Endothelial cell of umbilical vein (primary cell): Measurements from ENCODE around the gene CEP19. TPM values are rescaled to one million over a fixed set of nuclear protein-coding genes. Genes with fewer than 3 reads are reported as not detected.

Source experiments
- BruUV-seq: library from RNA; stranded (reverse); fragments of 400-500 nt; replicated peaks from 2 replicates; lab custom pipeline; 2021; lab: Mats Ljungman, UMichigan
- CTCF ChIA-PET: fragments of 300-600, 350-600 bp; sonication (Branson Sonifier 250); formaldehyde crosslinking; loops from one replicate; lab custom pipeline; 2021; ENCODE audit warnings: antibody characterized with exemption, inconsistent platforms; lab: Charles Lee
- POLR2A ChIA-PET: fragments of 300-600, 350-600 bp; sonication (Branson Sonifier 250); formaldehyde crosslinking; loops from one replicate; lab custom pipeline; 2021; ENCODE audit warnings: antibody characterized with exemption, inconsistent platforms; lab: Charles Lee
- DNase-seq: peaks from one replicate; pipeline ENCODE4 v3.0.0-alpha.2; 2011; ENCODE audit warnings: low read depth, low spot score
- FAIRE-seq: peaks from 2 replicates; lab custom pipeline; 2011; peaks lifted over from hg19 to GRCh38; lab: Jason Lieb, UNC
- H2AFZ ChIP-seq: 2 replicates; pipeline ENCODE4 v1.6.0; 2012; ENCODE audit warnings: low read depth, low read length, control low read depth, inconsistent platforms
- H3K27ac ChIP-seq: 2 replicates; pipeline ENCODE4 v1.5.1; 2011; ENCODE audit warnings: low read depth, mild to moderate bottlenecking, control low read depth, low read length, moderate library complexity; ENCODE audit not compliant: insufficient read depth
- H3K27me3 ChIP-seq, 2 experiments: 2 replicates each; pipeline versions ENCODE4 v1.6.0 to v1.6.1; 2011; ENCODE audit warnings: low read length in 2 of 2, mixed read lengths in 1 of 2; ENCODE audit not compliant: control insufficient read depth in 2 of 2, insufficient read depth in 2 of 2
- H3K36me3 ChIP-seq, 2 experiments: 2 replicates in 1 of 2; 3 replicates in 1 of 2; pipeline ENCODE4 v1.5.1; 2011; ENCODE audit warnings: low read length in 2 of 2, mild to moderate bottlenecking in 1 of 2, moderate library complexity in 1 of 2; ENCODE audit not compliant: control insufficient read depth in 2 of 2, insufficient read depth in 2 of 2; ENCODE audit errors: extremely low read depth in 1 of 2
- H3K4me1 ChIP-seq: 3 replicates; pipeline ENCODE4 v1.5.1; 2011; ENCODE audit warnings: mild to moderate bottlenecking, low read length; ENCODE audit not compliant: control insufficient read depth, insufficient read depth; ENCODE audit errors: extremely low read depth
- H3K4me2 ChIP-seq: 2 replicates; pipeline ENCODE4 v1.6.1; 2011; ENCODE audit warnings: low read length, control low read depth, mixed read lengths; ENCODE audit not compliant: insufficient read depth
- H3K4me3 ChIP-seq, 3 experiments: fragments of 200-600 bp in 1 of 3; sonication (generic), shearing (Covaris generic) in 1 of 3; replicated peaks in 1 of 3; 2 replicates each; pipeline ENCODE4 v1.5.1; 2011 to 2016; ENCODE audit warnings: control low read depth in 3 of 3, low read length in 3 of 3, mild to moderate bottlenecking in 2 of 3, inconsistent platforms in 1 of 3, low read depth in 1 of 3, moderate library complexity in 1 of 3; ENCODE audit not compliant: insufficient read depth in 1 of 3
- H3K79me2 ChIP-seq: 2 replicates; pipeline ENCODE4 v1.6.0; 2012; ENCODE audit warnings: low read length, inconsistent platforms; ENCODE audit not compliant: control insufficient read depth, insufficient read depth
- H3K9ac ChIP-seq: replicated peaks from 2 replicates; pipeline ENCODE3; 2011; ENCODE audit warnings: low read length, control low read depth; ENCODE audit not compliant: insufficient read depth; ENCODE audit errors: extremely low read depth
- H3K9me1 ChIP-seq: replicated peaks from 3 replicates; pipeline ENCODE4 v1.6.0; 2011; ENCODE audit warnings: mild to moderate bottlenecking, low read length; ENCODE audit not compliant: control insufficient read depth, insufficient read depth; ENCODE audit errors: extremely low read depth
- H3K9me3 ChIP-seq: replicated peaks from 2 replicates; pipeline ENCODE4 v1.5.1; 2012; ENCODE audit warnings: low read length, inconsistent platforms; ENCODE audit not compliant: control insufficient read depth, insufficient read depth
- H4K20me1 ChIP-seq: replicated peaks from 2 replicates; pipeline ENCODE3; 2011; ENCODE audit warnings: mild to moderate bottlenecking, low read length; ENCODE audit not compliant: control insufficient read depth, insufficient read depth; ENCODE audit errors: extremely low read depth
- CTCF ChIP-seq, 2 donors: IDR thresholded peaks; 1 replicate in 1 of 2; 2 replicates in 1 of 2; pipeline ENCODE4 v1.5.1; 2011; ENCODE audit warnings: low read length in 2 of 2, mild to moderate bottlenecking in 2 of 2, moderate library complexity in 2 of 2, control low read depth in 1 of 2, inconsistent platforms in 1 of 2, low read depth in 1 of 2; ENCODE audit not compliant: insufficient read depth in 1 of 2; ENCODE audit errors: extremely low read depth in 1 of 2
- EZH2 ChIP-seq: IDR thresholded peaks from 2 replicates; pipeline ENCODE4 v1.6.1; 2012; ENCODE audit warnings: borderline replicate concordance, low read depth, mild to moderate bottlenecking, moderate library complexity, low read length, inconsistent platforms; ENCODE audit not compliant: severe bottlenecking
- FOS ChIP-seq: IDR thresholded peaks from 2 replicates; pipeline ENCODE4 v1.6.1; 2011; ENCODE audit warnings: mild to moderate bottlenecking, low read length, moderate library complexity, borderline replicate concordance; ENCODE audit not compliant: insufficient read depth
- GATA2 ChIP-seq: IDR thresholded peaks from 2 replicates; pipeline ENCODE4 v1.7.0; 2011; ENCODE audit warnings: low read depth, mild to moderate bottlenecking, moderate library complexity, mixed read lengths, low read length; ENCODE audit not compliant: insufficient read length, insufficient read depth
- JUN ChIP-seq: IDR thresholded peaks from 2 replicates; pipeline ENCODE4 v1.6.1; 2011; ENCODE audit warnings: borderline replicate concordance, low read depth; ENCODE audit not compliant: insufficient read length, insufficient read depth
- MAX ChIP-seq: IDR thresholded peaks from 2 replicates; pipeline ENCODE4 v1.6.1; 2011; ENCODE audit not compliant: insufficient read depth, insufficient read length
- MYC ChIP-seq: IDR thresholded peaks from one replicate; pipeline ENCODE4 v1.6.1; 2011; ENCODE audit warnings: mild to moderate bottlenecking, low read depth, low read length
- POLR2A ChIP-seq: IDR thresholded peaks from 2 replicates; pipeline ENCODE4 v1.6.1; 2012; ENCODE audit warnings: low read depth, mild to moderate bottlenecking, control low read depth, low read length
- POLR2AphosphoS5 ChIP-seq: IDR thresholded peaks from 2 replicates; pipeline ENCODE4 v1.6.1; 2012; ENCODE audit warnings: low read depth, mild to moderate bottlenecking, control low read depth, low read length, moderate library complexity; ENCODE audit not compliant: insufficient read depth
- dilution Hi-C: fragments of 300-500 bp; cut with MboI; formaldehyde crosslinking; loops from one replicate; pipeline ENCODE4 v1.15.0; 2019; ENCODE audit warnings: low sequenced_read_pairs; ENCODE audit not compliant: extremely low pct_ligation_motif_present
- intact Hi-C: fragments of 100-400 bp; cut with micrococcal nuclease; formaldehyde crosslinking; loops from one replicate; pipeline ENCODE4 v1.10.0; 2022
- polyA plus RNA-seq, 4 experiments: library from polyadenylated mRNA; depleted of rRNA in 3 of 4; stranded (reverse) in 3 of 4; unstranded in 1 of 4; fragments of >200 nt; gene quantifications; 2 replicates each; pipeline versions ENCODE4 v1.2.1 to v1.2.3, GENCODE V29; 2011 to 2012; ENCODE audit warnings: missing spikeins in 1 of 4
- total RNA-seq: library from RNA; stranded (reverse); gene quantifications from 2 replicates; pipeline ENCODE4 v1.2.3, GENCODE V29; 2021

CEP19 gene
- total and polyA plus RNA-seq, 2 donors (not counting 3 experiments of a cell fraction or from before 2014, with no cell fraction given), result 0.87 to 1.6 TPM

GRCh38 chr3:196739671-196740480 is 27.8 kb upstream of the CEP19 start, which contains the start of gene PAK2:
Gene PAK2, plus strand, starts transcription at chr3:196739857. Its CDS starts 42,790 bp downstream, at chr3:196782647.
- FAIRE-seq (peak; percentile 81), DNase-seq (peak; percentile 85)
- no TSS peak for BruUV-seq
- peak within 1 kb of the TSS; percentile 49 for H2AFZ ChIP-seq
- H4K20me1 ChIP-seq, result no peaks in the 10 kb centered on the region
- intact Hi-C loops (loop anchor here (1.0 to 5.0 kb wide), 4 partner anchors 27 to 1298 kb away; partner anchors contain the start of genes ACAP2, CEP19 and PIGX), dilution Hi-C loops (no loop called here)
- CTCF ChIA-PET, result interaction anchor here (0.6 to 2.0 kb wide), 13 partner anchors 12 to 1079 kb away, joined by 3 to 6 read pairs (median 4); partner anchors contain the start of genes CEP19, NCBP2 and PIGX
- H3K27me3 ChIP-seq, result no peaks in the 10 kb centered on the region
- H3K9me1 ChIP-seq, result no peaks in the 10 kb centered on the region
- H3K36me3 ChIP-seq, result no peaks in the 10 kb centered on the region
- POLR2A ChIA-PET, result interaction anchor here (0.6 to 1.2 kb wide), 5 partner anchors 28 to 146 kb away, joined by 3 to 10 read pairs (median 5); partner anchors contain the start of genes CEP19, PIGX and SENP5
- no peaks in the 10 kb centered on the region for H3K9me3 ChIP-seq
- TF ChIP-seq POLR2A (peak; percentile 78), EZH2 (no peak), MYC (peak; percentile 34), POLR2AphosphoS5 (peak; percentile 75)
- peak within 1 kb of the TSS; percentile 89 for H3K9ac ChIP-seq
- H3K27ac ChIP-seq, result peak within 1 kb of the TSS; percentile 61
- H3K4me1 ChIP-seq, result peaks cover 5% of the 10 kb centered on the region
- peaks cover 47% of the 10 kb centered on the region for H3K79me2 ChIP-seq
- H3K4me2 ChIP-seq, result peak within 1 kb of the TSS; percentile 91
- peak within 1 kb of the TSS; percentile 78 to 95 (median 85) for H3K4me3 ChIP-seq

- H3K27ac ChIP-seq, result no peak overlapping the region
- ChIA-PET CTCF (no interaction called here), POLR2A (no interaction called here)
- no peaks in the 10 kb centered on the region for H3K27me3 ChIP-seq
- H3K36me3 ChIP-seq, result no peaks in the 10 kb centered on the region
- no peak for FAIRE-seq
- DNase-seq, result no peak
- H4K20me1 ChIP-seq, result no peaks in the 10 kb centered on the region
- H3K4me2 ChIP-seq, result no peak overlapping the region
- H3K9me3 ChIP-seq, result no peaks in the 10 kb centered on the region
- H3K9ac ChIP-seq, result no peak overlapping the region
- no peak overlapping the region for H3K4me3 ChIP-seq
- dilution Hi-C loops (no loop called here), intact Hi-C loops (no loop called here)
- peaks cover 5% of the 10 kb centered on the region for H3K4me1 ChIP-seq
- peaks cover 28% of the 10 kb centered on the region for H3K79me2 ChIP-seq
- TF ChIP-seq GATA2 (no peak), EZH2 (no peak), POLR2AphosphoS5 (no peak), MYC (no peak), CTCF (IDR thresholded peaks at IDR 0.05; ENCODE audit: extremely low read depth in 1 of 2, insufficient read depth in 1 of 2, low read depth in 1 of 2, low read length in 2 of 2) (no peak), FOS (no peak), MAX (no peak), POLR2A (no peak), JUN (no peak)
- no peaks in the 10 kb centered on the region for H3K9me1 ChIP-seq
- no peak overlapping the region for H2AFZ ChIP-seq
- BruUV-seq, result no TSS peak
These were observed 25.6 kb upstream of the CEP19 start for GRCh38 chr3:196737655-196738054.
